ENCODE measurements around the gene DGKA. TPM values are rescaled to one million over a fixed set of nuclear protein-coding genes. Genes with fewer than 3 reads are reported as not detected.
"Not testable (repeated sequence)": the region's sequence is repeated elsewhere in the genome, so short reads cannot be mapped to it uniquely, and the experiment has no call there.

DGKA gene
- total RNA-seq, 2 experiments from 2014 or later, result 341 to 385 TPM

DNA sequence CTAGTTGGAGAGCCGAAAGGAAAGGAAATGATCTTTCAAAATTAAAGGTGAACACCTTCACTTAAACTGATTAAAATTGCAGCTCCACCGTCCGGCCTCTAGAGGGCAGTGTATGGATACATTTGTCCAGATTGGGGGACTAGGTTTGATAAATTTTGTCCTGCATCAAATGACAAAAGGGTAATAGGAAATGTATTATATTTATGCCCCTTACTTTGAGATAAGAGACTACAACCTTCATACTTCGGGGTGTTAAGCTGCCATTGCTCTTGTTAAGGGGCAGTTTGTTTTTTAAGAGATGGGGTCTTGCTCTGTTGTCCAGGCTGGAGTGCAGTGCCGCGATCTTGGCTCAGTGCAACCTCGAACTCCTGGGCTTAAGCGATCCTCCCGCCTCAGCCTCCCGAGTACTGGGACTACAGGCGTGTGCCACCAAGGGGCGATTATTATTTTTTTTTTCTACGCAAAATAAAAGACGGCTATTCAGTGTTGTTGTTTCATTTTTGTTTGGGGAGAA is 65.3 kb downstream of the DGKA start:
- ATAC-seq, result peak; percentile 61
- ChIA-PET CTCF (interaction anchor here (0.6 to 5.8 kb wide), 40 partner anchors 11 to 1413 kb away, joined by 3 to 69 read pairs (median 5); partner anchors contain the start of genes IKZF4, PA2G4 and RAB5B), POLR2A (interaction anchor here (0.7 to 1.3 kb wide), 7 partner anchors 14 to 270 kb away, joined by 3 to 6 read pairs (median 4); partner anchors contain the start of gene RAB5B)
- peak; percentile 79 for DNase-seq
- H3K9me3 Mint-ChIP-seq (ENCODE audit: low read depth), result no peaks in the 10 kb centered on the region
- peaks cover 14% of the 10 kb centered on the region for H3K36me3 Mint-ChIP-seq (ENCODE audit: low read depth)
- H3K4me1 Mint-ChIP-seq, result peaks cover 20% of the 10 kb centered on the region
- peaks cover 3% of the 10 kb centered on the region for H3K27me3 Mint-ChIP-seq
- intact Hi-C loops (cut with DNase I, micrococcal nuclease), result loop anchor here (1.0 kb wide), 3 partner anchors 33 to 108 kb away; partner anchors contain the start of genes RPS26 (in 2 of the 2) and PA2G4 (in 1 of the 2)
- peak overlapping the region; percentile 56 for H3K4me3 Mint-ChIP-seq
- H3K27ac Mint-ChIP-seq, result peak overlapping the region; percentile 37

DNA sequence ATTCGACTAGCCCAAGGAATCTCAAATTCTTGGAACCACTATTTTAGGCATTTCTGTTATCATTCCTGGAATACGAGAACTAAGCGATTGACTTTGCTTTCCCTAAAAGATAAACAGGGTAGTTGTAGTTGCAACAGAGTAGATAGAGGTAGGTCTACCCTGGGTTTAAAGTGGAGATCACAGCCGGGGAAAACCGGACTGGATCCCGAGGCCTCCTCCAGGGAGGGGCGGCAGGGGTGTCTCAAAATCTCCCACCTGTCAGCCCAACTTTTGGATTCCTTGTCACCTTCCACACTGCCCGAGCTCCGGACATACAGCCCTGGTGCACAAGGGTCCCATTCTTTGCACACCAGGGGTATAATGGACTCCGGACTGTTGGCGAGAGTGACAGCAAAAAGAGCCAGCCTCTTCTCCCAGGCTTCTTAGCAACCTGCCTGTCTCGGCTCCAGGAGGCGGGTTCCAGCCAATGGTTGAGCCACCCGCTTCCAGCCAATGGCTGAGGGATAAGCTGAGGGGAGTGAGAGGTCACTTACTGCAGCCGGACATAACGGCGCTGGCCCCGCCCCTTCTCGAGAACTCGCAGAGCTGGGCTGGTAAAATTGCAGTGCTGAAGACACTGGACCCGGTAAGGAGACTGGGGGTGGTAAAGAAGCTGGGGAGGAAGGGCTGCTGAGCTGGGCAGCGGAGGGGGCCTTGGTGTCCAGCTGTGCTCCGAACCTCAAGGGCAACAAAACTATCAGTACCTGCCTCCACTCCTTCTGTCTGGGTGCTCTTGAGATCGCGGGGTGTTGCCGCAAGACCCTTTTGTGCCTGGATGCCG is 66.0 kb downstream of the DGKA start, which contains the start of gene SUOX:
TSS of gene SUOX (plus strand) at position 562 of the 820 bp plus-strand sequence. CDS start 4,946 bp downstream, outside the sequence.
- ATAC-seq, result peak; percentile 87
- peak; percentile 65 for DNase-seq
- H3K9me3 Mint-ChIP-seq (ENCODE audit: low read depth), result no peaks in the 10 kb centered on the region
- H3K4me1 Mint-ChIP-seq, result peaks cover 20% of the 10 kb centered on the region
- peaks cover 3% of the 10 kb centered on the region for H3K27me3 Mint-ChIP-seq
- POLR2A ChIA-PET, result interaction anchor here (0.5 to 1.3 kb wide), 9 partner anchors 13 to 217 kb away, joined by 3 to 6 read pairs (median 3); partner anchors contain the start of gene DNAJC14
- peak within 1 kb of the TSS; percentile 37 for H3K27ac Mint-ChIP-seq
- peak within 1 kb of the TSS; percentile 56 for H3K4me3 Mint-ChIP-seq
- CTCF ChIA-PET, result interaction anchor here (0.6 to 5.8 kb wide), 27 partner anchors 10 to 475 kb away, joined by 3 to 69 read pairs (median 5); partner anchors contain the start of genes IKZF4, PA2G4 and RAB5B
- H3K36me3 Mint-ChIP-seq (ENCODE audit: low read depth), result peaks cover 8% of the 10 kb centered on the region
- intact Hi-C loops (cut with DNase I, micrococcal nuclease), result loop anchor here (1.0 kb wide), 3 partner anchors 32 to 107 kb away; partner anchors contain the start of genes RPS26 (in 2 of the 2) and PA2G4 (in 1 of the 2)

DNA sequence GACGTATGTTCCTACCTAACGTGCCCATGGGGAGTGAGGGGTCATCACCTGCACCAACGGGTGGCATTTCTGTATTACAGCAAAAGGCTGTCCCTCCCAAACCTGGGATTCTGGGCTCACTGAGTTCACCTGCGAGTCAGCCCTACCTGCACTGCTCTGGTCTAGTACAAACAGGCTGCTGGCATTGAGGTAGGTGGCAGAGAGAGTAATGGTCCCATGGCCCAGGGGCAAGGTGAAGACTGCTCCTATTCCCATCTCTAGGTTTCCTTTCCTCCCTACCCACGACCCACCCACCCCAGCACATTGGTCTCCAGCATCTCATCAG is 66.5 kb downstream of the DGKA start:
- POLR2A ChIA-PET, result interaction anchor here (0.5 to 1.2 kb wide), 4 partner anchors 50 to 218 kb away, joined by 3 to 4 read pairs (median 3); partner anchors contain the start of gene DNAJC14
- Mint-ChIP-seq H3K27ac (no peak overlapping the region), H3K9me3 (ENCODE audit: low read depth) (no peaks in the 10 kb centered on the region), H3K4me1 (peaks cover 20% of the 10 kb centered on the region), H3K27me3 (peaks cover 3% of the 10 kb centered on the region), H3K36me3 (ENCODE audit: low read depth) (peaks cover 4% of the 10 kb centered on the region), H3K4me3 (peak overlapping the region; percentile 56)
- intact Hi-C loops (cut with DNase I, micrococcal nuclease), result no loop called here
- DNase-seq (no peak), ATAC-seq (peak; percentile 24)
- CTCF ChIA-PET, result interaction anchor here (0.7 to 5.8 kb wide), 10 partner anchors 8 to 274 kb away, joined by 3 to 69 read pairs (median 4); partner anchors contain the start of gene PA2G4

DNA sequence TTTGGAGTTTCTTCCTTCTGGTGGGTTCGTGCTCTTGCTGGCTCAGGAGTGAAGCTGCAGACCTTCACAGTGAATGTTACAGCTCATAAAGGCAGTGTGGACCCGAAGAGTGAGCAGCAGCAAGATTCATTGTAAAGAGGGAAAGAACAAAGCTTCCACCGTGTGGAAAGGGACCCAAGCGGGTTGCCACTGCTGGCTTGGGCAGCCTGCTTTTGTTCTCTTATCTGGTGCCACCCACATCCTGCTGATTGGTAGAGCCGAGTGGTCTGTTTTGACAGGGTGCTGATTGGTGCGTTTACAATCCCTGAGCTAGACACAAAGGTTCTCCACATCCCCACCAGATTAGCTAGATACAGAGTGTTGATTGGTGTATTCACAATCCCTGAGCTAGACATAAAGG is 68.6 kb downstream of the DGKA start:
- H3K4me3 Mint-ChIP-seq; ATAC-seq; H3K9me3 Mint-ChIP-seq (ENCODE audit: low read depth); H3K27ac Mint-ChIP-seq; intact Hi-C loops (cut with DNase I, micrococcal nuclease); H3K27me3 Mint-ChIP-seq; H3K36me3 Mint-ChIP-seq (ENCODE audit: low read depth): not testable (repeated sequence)
- DNase-seq, result peak; percentile 28
- POLR2A ChIA-PET, result interaction anchor here (1.2 kb wide), 1 partner anchor 119 kb away, joined by 3 read pairs; the partner anchor contains the start of gene ZC3H10
- CTCF ChIA-PET, result interaction anchor here (1.0 to 5.8 kb wide), 6 partner anchors 12 to 46 kb away, joined by 3 to 49 read pairs (median 4); no protein-coding TSS in a partner anchor
- H3K4me1 Mint-ChIP-seq, result peaks cover 20% of the 10 kb centered on the region

DNA sequence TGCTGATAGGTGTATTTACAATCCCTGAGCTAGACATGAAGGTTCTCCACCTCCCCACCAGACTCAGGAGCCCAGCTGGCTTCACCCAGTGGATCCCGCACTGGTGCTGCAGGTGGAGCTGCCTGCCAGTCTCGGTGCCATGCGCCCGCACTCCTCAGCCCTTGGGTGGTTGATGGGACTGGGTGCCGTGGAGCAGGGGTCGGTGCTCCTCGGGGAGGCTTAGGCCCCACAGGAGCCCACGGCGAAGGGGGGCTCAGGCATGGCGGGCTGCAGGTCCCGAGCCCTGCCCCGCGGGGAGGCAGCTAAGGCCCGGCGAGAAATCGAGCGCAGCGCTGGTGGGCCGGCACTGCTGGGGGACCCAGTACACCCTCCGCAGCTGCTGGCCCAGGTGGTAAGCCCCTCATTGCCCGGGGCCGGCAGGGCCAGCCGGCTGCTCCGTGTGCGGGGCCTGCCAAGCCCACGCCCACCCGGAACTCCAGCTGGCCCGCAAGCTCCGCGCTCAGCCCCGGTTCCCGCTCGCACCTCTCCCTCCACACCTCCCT is 69.1 kb downstream of the DGKA start:
- DNase-seq; H3K4me3 Mint-ChIP-seq; H3K36me3 Mint-ChIP-seq (ENCODE audit: low read depth); H3K9me3 Mint-ChIP-seq (ENCODE audit: low read depth); H3K27me3 Mint-ChIP-seq; ATAC-seq; H3K27ac Mint-ChIP-seq; intact Hi-C loops (cut with DNase I, micrococcal nuclease): not testable (repeated sequence)
- peaks cover 20% of the 10 kb centered on the region for H3K4me1 Mint-ChIP-seq
- CTCF ChIA-PET, result interaction anchor here (0.8 to 5.8 kb wide), 7 partner anchors 11 to 900 kb away, joined by 3 to 49 read pairs (median 4); no protein-coding TSS in a partner anchor
- POLR2A ChIA-PET, result interaction anchor here (1.2 kb wide), 1 partner anchor 118 kb away, joined by 3 read pairs; the partner anchor contains the start of gene ZC3H10

DNA sequence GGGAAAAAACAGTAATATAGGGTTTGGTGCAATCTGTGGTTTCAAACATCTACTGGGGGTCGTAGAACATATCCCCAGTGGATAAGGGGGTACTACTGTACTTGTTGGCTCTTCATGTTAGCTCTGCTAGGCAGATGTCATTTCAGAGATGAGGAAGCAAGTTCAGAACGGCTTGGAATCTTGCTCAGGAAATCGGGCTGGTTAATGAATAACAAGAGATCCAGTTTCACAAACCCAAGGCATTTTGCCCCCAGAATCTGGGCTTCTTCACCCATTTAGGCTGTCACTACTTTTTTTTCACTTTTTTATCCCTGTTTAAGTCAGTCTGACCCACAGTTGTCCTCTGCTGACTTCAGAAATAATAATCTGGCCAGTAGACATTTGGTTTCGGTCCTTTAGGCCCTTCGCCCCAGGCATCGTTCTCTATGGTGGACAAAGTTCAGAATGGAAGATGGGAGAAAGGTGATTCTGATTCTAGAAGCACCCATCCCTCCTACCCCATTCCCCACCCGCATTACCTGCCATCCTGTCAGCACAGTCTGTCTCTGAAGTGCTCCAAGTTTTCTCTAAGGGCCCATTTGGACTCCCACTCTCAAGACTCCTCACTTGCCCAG is 70.6 kb downstream of the DGKA start:
- no peak overlapping the region for H3K4me3 Mint-ChIP-seq
- no peak for ATAC-seq
- H3K27ac Mint-ChIP-seq, result no peak overlapping the region
- ChIA-PET CTCF (interaction anchor here (0.7 to 1.0 kb wide), 4 partner anchors 10 to 258 kb away, joined by 3 to 4 read pairs (median 3); no protein-coding TSS in a partner anchor), POLR2A (no interaction called here)
- H3K27me3 Mint-ChIP-seq, result peaks cover 3% of the 10 kb centered on the region
- no peaks in the 10 kb centered on the region for H3K36me3 Mint-ChIP-seq (ENCODE audit: low read depth)
- H3K9me3 Mint-ChIP-seq (ENCODE audit: low read depth), result no peaks in the 10 kb centered on the region
- peaks cover 15% of the 10 kb centered on the region for H3K4me1 Mint-ChIP-seq
- intact Hi-C loops (cut with DNase I, micrococcal nuclease), result no loop called here
- DNase-seq, result no peak

DNA sequence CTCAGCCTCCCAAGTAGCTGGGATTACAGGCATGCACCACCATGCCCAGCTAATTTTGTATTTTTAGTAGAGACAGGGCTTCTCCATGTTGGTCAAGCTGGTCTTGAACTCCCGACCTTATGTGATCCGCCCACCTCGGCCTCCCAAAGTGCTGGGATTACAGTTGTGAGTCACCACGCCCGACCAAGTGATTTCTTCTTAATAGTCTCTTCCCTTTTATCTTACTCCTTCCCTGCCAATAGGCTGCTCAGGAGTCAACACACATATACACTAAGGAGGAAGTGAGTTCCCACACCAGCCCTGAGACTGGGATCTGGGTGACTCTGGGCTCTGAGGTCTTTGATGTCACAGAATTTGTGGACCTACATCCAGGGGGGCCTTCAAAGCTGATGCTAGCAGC is 72.4 kb downstream of the DGKA start:
- H3K36me3 Mint-ChIP-seq (ENCODE audit: low read depth); H3K27ac Mint-ChIP-seq; ATAC-seq; H3K27me3 Mint-ChIP-seq; H3K4me3 Mint-ChIP-seq; DNase-seq; H3K9me3 Mint-ChIP-seq (ENCODE audit: low read depth); intact Hi-C loops (cut with DNase I, micrococcal nuclease); POLR2A ChIA-PET: not testable (repeated sequence)
- CTCF ChIA-PET, result interaction anchor here (1.2 kb wide), 1 partner anchor 24 kb away, joined by 3 read pairs; no protein-coding TSS in a partner anchor
- H3K4me1 Mint-ChIP-seq, result peaks cover 19% of the 10 kb centered on the region

Other genes starting within 250 kb of the DGKA start
- 1 to 10 TPM; 5.5 to 5.6 TPM for gene ITGA7, start 223.3 kb upstream of the DGKA start, total RNA-seq
- gene BLOC1S1, start 215.1 kb upstream of the DGKA start, total RNA-seq, result 100 to 1,000 TPM; 107 to 115 TPM
- 10 to 100 TPM in 1 of 2 experiments, 1 to 10 TPM in 1; 9.6 to 12.2 TPM for gene RDH5, start 210.8 kb upstream of the DGKA start, total RNA-seq
- gene CD63, start 202.2 kb upstream of the DGKA start, total RNA-seq, result 100 to 1,000 TPM; 113 to 122 TPM
- gene GDF11, start 188.0 kb upstream of the DGKA start, total RNA-seq, result 1 to 10 TPM; 7.5 to 9.5 TPM
- 100 to 1,000 TPM; 111 to 114 TPM for gene SARNP, start 113.4 kb upstream of the DGKA start, total RNA-seq
- 10 to 100 TPM; 29.4 to 35.6 TPM for gene ORMDL2, start 113.1 kb upstream of the DGKA start, total RNA-seq
- 10 to 100 TPM; 29.9 to 31.1 TPM for gene DNAJC14, start 101.6 kb upstream of the DGKA start, total RNA-seq
- gene MMP19, start 88.2 kb upstream of the DGKA start, total RNA-seq, result not detected
- 10 to 100 TPM; 24.6 to 30.2 TPM for gene PYM1, start 3.3 kb upstream of the DGKA start, total RNA-seq
- gene PMEL, start 34.9 kb downstream of the DGKA start, total RNA-seq, result 1 to 10 TPM in 1 of 2 experiments, under 1 TPM in 1; 0.86 to 1.2 TPM
- gene CDK2, start 35.7 kb downstream of the DGKA start, total RNA-seq, result 100 to 1,000 TPM; 104 to 149 TPM
- 10 to 100 TPM; 33.2 to 35.1 TPM for gene RAB5B, start 42.9 kb downstream of the DGKA start, total RNA-seq
- 1 to 10 TPM; 2.9 to 3.4 TPM for gene SUOX, start 66.1 kb downstream of the DGKA start, total RNA-seq
- 10 to 100 TPM; 14.9 to 16.3 TPM for gene IKZF4, start 89.9 kb downstream of the DGKA start, total RNA-seq
- 10 to 100 TPM; 33.9 to 64.0 TPM for gene RPS26, start 110.8 kb downstream of the DGKA start, total RNA-seq
- gene ERBB3, start 149.0 kb downstream of the DGKA start, total RNA-seq, result under 1 TPM; 0.32 to 0.57 TPM
- 100 to 1,000 TPM; 446 to 695 TPM for gene PA2G4, start 173.4 kb downstream of the DGKA start, total RNA-seq
- 1,000 to 10,000 TPM; 5,101 to 9,949 TPM for gene RPL41, start 185.5 kb downstream of the DGKA start, total RNA-seq
- 1 to 10 TPM; 6.4 to 6.5 TPM for gene ZC3H10, start 187.1 kb downstream of the DGKA start, total RNA-seq
- 100 to 1,000 TPM; 132 to 160 TPM for gene ESYT1, start 197.1 kb downstream of the DGKA start, total RNA-seq
- gene MYL6B, start 221.4 kb downstream of the DGKA start, total RNA-seq, result 10 to 100 TPM; 76.3 to 79.3 TPM
- gene MYL6, start 227.2 kb downstream of the DGKA start, total RNA-seq, result 100 to 1,000 TPM; 692 to 918 TPM